ENCODE data around the gene TTC21A. TPM values are rescaled to one million over a fixed set of nuclear protein-coding genes. Genes with fewer than 3 reads are reported as not detected.

The TTC21A gene

DNA sequence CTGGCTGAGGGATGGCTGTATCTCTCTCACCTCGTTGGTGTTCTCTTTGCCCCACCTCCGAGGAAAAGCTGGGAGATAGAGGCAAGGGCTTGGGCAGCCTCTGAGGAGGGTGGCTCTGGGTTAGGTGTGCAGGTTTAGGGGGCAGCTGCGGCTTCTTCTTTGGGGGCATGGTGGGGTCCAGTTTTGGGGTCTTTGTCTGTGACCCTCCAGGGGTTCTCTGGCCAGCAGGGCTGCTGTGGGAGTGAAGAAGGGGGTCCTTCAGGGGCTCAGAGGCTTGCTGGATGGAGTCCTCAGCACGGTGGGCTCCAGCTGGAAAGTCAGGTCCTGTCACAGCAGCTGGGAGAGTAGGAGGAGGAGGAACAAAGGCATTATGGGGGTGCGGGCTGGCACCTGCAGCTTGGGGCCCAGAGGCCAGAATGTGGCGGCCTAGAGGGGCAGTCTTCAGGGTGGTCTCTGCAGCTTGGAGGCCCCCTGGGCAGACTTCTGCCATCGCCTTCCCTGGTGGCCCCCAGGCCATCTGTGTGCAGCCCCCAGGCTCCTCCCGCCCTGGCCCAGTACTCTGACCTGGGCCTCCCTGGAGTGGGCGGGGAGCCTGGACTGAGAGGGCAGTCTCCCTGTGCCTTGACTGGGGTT lies 78.0 kb downstream of the TTC21A start:
- Histone ChIP-seq H3K27me3 (ENCODE audit: insufficient read depth, low read length, poor library complexity) (no peaks in the 10 kb centered on the region), H4K5ac (ENCODE audit: low read length) (no peak overlapping the region), H2BK5ac (ENCODE audit: low read length) (no peak overlapping the region), H3K4me2 (ENCODE audit: low read length) (no peak overlapping the region), H2AK5ac (ENCODE audit: low read length) (no peak overlapping the region), H3K79me2 (ENCODE audit: control insufficient read depth, insufficient read depth, low read length) (no peaks in the 10 kb centered on the region), H3K79me1 (ENCODE audit: low read length) (no peaks in the 10 kb centered on the region), H3K56ac (ENCODE audit: low read length) (no peak overlapping the region), H4K8ac (ENCODE audit: low read depth, low read length) (no peak overlapping the region), H3K9ac (ENCODE audit: low read length) (no peak overlapping the region), H3K18ac (ENCODE audit: low read length) (no peak overlapping the region), H2BK120ac (ENCODE audit: low read depth, low read length) (no peak overlapping the region), H3K27ac (ENCODE audit: low read depth, low read length) (no peak overlapping the region), H3K23ac (ENCODE audit: low read length) (no peak overlapping the region), H3K36me3 (ENCODE audit: control insufficient read depth, insufficient read depth, low read length) (no peaks in the 10 kb centered on the region), H3K4ac (ENCODE audit: low read depth, low read length) (no peak overlapping the region), H3K4me3 (ENCODE audit: low read length) (no peak overlapping the region), H3K4me1 (ENCODE audit: control insufficient read depth, low read depth, low read length) (peaks cover under 1% of the 10 kb centered on the region), H2BK15ac (replicated peaks; ENCODE audit: low read depth) (no peak overlapping the region)
- no peak for DNase-seq
- WGBS (ENCODE audit: extremely low coverage, insufficient coverage, low lambda C conversion rate) = no CpG with 5 or more reads among the region's 9 CpGs

DNA sequence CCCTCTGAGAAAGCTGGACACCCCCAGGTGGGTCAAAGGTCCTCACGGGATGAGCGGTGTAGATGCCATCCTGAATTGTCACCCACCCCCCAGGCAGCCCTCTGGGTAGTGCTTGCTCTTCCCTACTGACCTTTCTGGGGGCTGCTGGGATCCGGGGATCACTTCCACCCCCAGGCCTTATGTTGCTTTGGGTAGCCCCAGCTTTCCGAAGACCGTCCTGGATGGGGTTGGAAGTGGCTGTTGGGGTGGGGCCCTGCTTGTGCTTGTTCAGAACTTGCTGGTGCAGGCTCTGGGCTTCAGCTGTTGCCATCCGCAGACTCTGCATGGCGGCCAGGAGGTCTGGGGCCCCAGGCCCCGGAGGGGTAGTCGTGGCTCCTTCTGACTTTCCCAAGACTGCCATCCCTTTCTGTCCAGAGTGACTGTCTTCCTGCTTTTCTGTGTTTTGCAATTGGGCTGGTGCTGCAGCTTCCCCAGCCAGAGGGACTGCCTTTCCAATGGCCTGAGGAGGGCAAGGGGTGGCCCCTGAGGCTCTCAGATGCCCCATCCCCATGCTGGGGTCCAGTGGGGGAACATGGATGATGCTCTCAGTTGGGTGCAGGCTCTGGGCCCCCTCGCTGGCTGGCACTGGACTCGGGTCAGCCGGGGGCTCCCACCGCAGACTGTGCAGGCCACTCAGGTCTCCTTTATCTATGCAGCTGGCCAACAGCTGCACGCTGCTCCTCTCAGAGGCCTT lies 78.6 kb downstream of the TTC21A start:
- no peak overlapping the region for H4K8ac ChIP-seq (ENCODE audit: low read depth, low read length)
- no peak overlapping the region for H3K56ac ChIP-seq (ENCODE audit: low read length)
- H3K36me3 ChIP-seq (ENCODE audit: control insufficient read depth, insufficient read depth, low read length) = no peaks in the 10 kb centered on the region
- H3K79me2 ChIP-seq (ENCODE audit: control insufficient read depth, insufficient read depth, low read length) = no peaks in the 10 kb centered on the region
- no peak overlapping the region for H4K5ac ChIP-seq (ENCODE audit: low read length)
- no CpG with 5 or more reads among the region's 14 CpGs for WGBS (ENCODE audit: extremely low coverage, insufficient coverage, low lambda C conversion rate)
- H3K4me3 ChIP-seq (ENCODE audit: low read length) = no peak overlapping the region
- no peak overlapping the region for H3K4ac ChIP-seq (ENCODE audit: low read depth, low read length)
- no peak overlapping the region for H2BK15ac ChIP-seq (replicated peaks; ENCODE audit: low read depth)
- H3K4me1 ChIP-seq (ENCODE audit: control insufficient read depth, low read depth, low read length) = no peaks in the 10 kb centered on the region
- H2BK120ac ChIP-seq (ENCODE audit: low read depth, low read length) = no peak overlapping the region
- H3K4me2 ChIP-seq (ENCODE audit: low read length) = no peak overlapping the region
- H3K79me1 ChIP-seq (ENCODE audit: low read length) = no peaks in the 10 kb centered on the region
- no peak for DNase-seq
- H3K23ac ChIP-seq (ENCODE audit: low read length) = no peak overlapping the region
- no peak overlapping the region for H3K18ac ChIP-seq (ENCODE audit: low read length)
- H2AK5ac ChIP-seq (ENCODE audit: low read length) = no peak overlapping the region
- H3K27me3 ChIP-seq (ENCODE audit: insufficient read depth, low read length, poor library complexity) = no peaks in the 10 kb centered on the region
- H3K9ac ChIP-seq (ENCODE audit: low read length) = no peak overlapping the region
- no peak overlapping the region for H2BK5ac ChIP-seq (ENCODE audit: low read length)
- H3K27ac ChIP-seq (ENCODE audit: low read depth, low read length) = no peak overlapping the region

DNA sequence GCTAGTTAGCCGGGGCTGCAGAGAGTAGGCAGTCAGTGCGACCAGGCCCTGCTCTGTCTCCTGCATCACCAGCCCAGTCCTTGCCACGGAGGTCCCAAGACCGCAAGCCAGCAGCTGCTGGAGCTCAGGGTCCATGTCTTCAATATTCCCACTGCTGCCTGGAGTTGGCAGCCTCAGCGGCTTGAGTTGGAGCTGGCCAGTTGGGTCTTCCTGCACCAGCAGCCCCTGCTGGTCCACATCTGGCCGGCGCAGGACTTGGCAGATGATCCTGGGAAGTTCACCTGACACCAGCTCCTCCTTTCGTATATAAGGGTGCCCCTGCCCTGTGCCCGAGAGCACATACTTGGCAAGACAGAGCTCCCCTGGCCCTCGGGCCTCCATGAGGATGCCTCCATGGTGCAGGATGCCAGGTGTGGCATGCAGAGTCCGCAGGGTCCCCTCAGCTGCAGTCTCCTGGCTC lies 79.2 kb downstream of the TTC21A start:
- Histone ChIP-seq H3K4me2 (ENCODE audit: low read length) (no peak overlapping the region), H3K79me2 (ENCODE audit: control insufficient read depth, insufficient read depth, low read length) (no peaks in the 10 kb centered on the region), H2BK5ac (ENCODE audit: low read length) (no peak overlapping the region), H3K4ac (ENCODE audit: low read depth, low read length) (no peak overlapping the region), H2AK5ac (ENCODE audit: low read length) (no peak overlapping the region), H2BK120ac (ENCODE audit: low read depth, low read length) (no peak overlapping the region), H3K23ac (ENCODE audit: low read length) (no peak overlapping the region), H3K18ac (ENCODE audit: low read length) (no peak overlapping the region), H3K9ac (ENCODE audit: low read length) (no peak overlapping the region), H3K36me3 (ENCODE audit: control insufficient read depth, insufficient read depth, low read length) (no peaks in the 10 kb centered on the region), H4K8ac (ENCODE audit: low read depth, low read length) (no peak overlapping the region), H3K4me1 (ENCODE audit: control insufficient read depth, low read depth, low read length) (no peaks in the 10 kb centered on the region), H3K27ac (ENCODE audit: low read depth, low read length) (no peak overlapping the region), H4K5ac (ENCODE audit: low read length) (no peak overlapping the region), H2BK15ac (replicated peaks; ENCODE audit: low read depth) (no peak overlapping the region), H3K79me1 (ENCODE audit: low read length) (no peaks in the 10 kb centered on the region), H3K4me3 (ENCODE audit: low read length) (no peak overlapping the region), H3K56ac (ENCODE audit: low read length) (no peak overlapping the region), H3K27me3 (ENCODE audit: insufficient read depth, low read length, poor library complexity) (no peaks in the 10 kb centered on the region)
- no CpG with 5 or more reads among the region's 11 CpGs for WGBS (ENCODE audit: extremely low coverage, insufficient coverage, low lambda C conversion rate)
- no peak for DNase-seq

DNA sequence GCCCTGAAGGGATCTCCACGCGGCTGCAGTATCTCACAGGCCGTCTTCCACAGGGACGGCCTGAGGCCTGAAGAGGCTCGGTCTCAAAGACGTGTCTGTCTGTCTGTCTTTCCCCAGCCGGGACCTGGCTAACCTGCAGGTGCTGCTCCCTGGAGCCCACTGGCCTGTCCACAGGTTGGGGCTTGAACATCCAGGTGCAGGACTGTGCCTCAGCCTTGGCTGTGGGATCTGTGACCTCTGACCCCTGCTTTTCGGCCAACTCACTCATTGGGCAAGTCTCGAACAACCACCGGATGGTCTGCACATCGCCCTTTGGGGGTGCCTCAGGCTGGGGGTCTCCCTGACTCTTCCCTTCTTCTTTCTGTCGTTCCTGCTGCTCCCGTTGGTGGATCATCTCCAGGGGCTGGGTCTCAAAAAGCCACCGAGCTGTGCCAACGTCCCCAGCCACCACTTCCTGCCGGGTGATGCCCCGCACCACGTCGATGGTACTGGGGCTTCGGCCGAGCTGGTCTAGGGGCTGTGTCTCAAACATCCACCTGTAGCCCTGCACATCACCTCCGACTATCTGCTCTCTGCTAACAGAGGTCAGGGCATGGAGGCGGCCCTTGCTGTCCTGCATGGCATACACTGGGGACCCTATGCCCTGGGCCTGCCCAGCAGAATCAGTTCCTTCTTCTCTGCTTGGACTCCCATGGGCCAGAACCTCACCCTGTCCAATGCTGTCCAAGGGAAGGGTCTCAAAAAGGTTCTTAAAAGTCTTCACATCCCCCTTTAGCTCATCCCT lies 80.1 kb downstream of the TTC21A start:
- no peak overlapping the region for H2AK5ac ChIP-seq (ENCODE audit: low read length)
- no peak overlapping the region for H2BK5ac ChIP-seq (ENCODE audit: low read length)
- H4K5ac ChIP-seq (ENCODE audit: low read length) = no peak overlapping the region
- no peak overlapping the region for H2BK15ac ChIP-seq (replicated peaks; ENCODE audit: low read depth)
- H3K4me1 ChIP-seq (ENCODE audit: control insufficient read depth, low read depth, low read length) = no peaks in the 10 kb centered on the region
- H3K27ac ChIP-seq (ENCODE audit: low read depth, low read length) = no peak overlapping the region
- no peak overlapping the region for H3K23ac ChIP-seq (ENCODE audit: low read length)
- H3K4ac ChIP-seq (ENCODE audit: low read depth, low read length) = no peak overlapping the region
- no peak for DNase-seq
- no peak overlapping the region for H3K56ac ChIP-seq (ENCODE audit: low read length)
- H2BK120ac ChIP-seq (ENCODE audit: low read depth, low read length) = no peak overlapping the region
- no peak overlapping the region for H3K9ac ChIP-seq (ENCODE audit: low read length)
- no peak overlapping the region for H4K8ac ChIP-seq (ENCODE audit: low read depth, low read length)
- no peaks in the 10 kb centered on the region for H3K27me3 ChIP-seq (ENCODE audit: insufficient read depth, low read length, poor library complexity)
- no peaks in the 10 kb centered on the region for H3K79me1 ChIP-seq (ENCODE audit: low read length)
- no CpG with 5 or more reads among the region's 23 CpGs for WGBS (ENCODE audit: extremely low coverage, insufficient coverage, low lambda C conversion rate)
- no peak overlapping the region for H3K4me2 ChIP-seq (ENCODE audit: low read length)
- no peaks in the 10 kb centered on the region for H3K79me2 ChIP-seq (ENCODE audit: control insufficient read depth, insufficient read depth, low read length)
- no peak overlapping the region for H3K18ac ChIP-seq (ENCODE audit: low read length)
- H3K36me3 ChIP-seq (ENCODE audit: control insufficient read depth, insufficient read depth, low read length) = no peaks in the 10 kb centered on the region
- H3K4me3 ChIP-seq (ENCODE audit: low read length) = no peak overlapping the region

Small RNA genes within 50 kb of the gene (small RNA-seq; reads per million reads assigned to genes)
- not detected for gene RF00017 (ENCODE audit: insufficient read depth)
